Gastroesophageal sphincter (tissue), 3 donors: ENCODE data around the gene C20orf202.

Experiments
- POLR2A ChIP-seq, 2 donors: fragments of 450-650 bp; IDR thresholded peaks; one replicate each; pipeline ENCODE4 v1.6.1; 2017; ENCODE audit warnings: antibody characterized with exemption in 2 of 2, mild to moderate bottlenecking in 2 of 2, moderate library complexity in 1 of 2
- TF ChIP-seq, protein P1 (sequence below), 4 experiments: fragments of 200-600 bp in 2 of 4; fragments of 450-650 bp in 2 of 4; sonication (generic) in 1 of 4; IDR thresholded peaks; one replicate each; pipeline ENCODE4 v1.5.1; 2017 to 2019; ENCODE audit warnings: antibody characterized with exemption in 4 of 4, mild to moderate bottlenecking in 2 of 4, moderate library complexity in 2 of 4

GRCh38 chr20:1189827-1190226, 13.4 kb upstream of the C20orf202 start:
- TF ChIP-seq, protein P1, sequence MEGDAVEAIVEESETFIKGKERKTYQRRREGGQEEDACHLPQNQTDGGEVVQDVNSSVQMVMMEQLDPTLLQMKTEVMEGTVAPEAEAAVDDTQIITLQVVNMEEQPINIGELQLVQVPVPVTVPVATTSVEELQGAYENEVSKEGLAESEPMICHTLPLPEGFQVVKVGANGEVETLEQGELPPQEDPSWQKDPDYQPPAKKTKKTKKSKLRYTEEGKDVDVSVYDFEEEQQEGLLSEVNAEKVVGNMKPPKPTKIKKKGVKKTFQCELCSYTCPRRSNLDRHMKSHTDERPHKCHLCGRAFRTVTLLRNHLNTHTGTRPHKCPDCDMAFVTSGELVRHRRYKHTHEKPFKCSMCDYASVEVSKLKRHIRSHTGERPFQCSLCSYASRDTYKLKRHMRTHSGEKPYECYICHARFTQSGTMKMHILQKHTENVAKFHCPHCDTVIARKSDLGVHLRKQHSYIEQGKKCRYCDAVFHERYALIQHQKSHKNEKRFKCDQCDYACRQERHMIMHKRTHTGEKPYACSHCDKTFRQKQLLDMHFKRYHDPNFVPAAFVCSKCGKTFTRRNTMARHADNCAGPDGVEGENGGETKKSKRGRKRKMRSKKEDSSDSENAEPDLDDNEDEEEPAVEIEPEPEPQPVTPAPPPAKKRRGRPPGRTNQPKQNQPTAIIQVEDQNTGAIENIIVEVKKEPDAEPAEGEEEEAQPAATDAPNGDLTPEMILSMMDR (IDR thresholded peaks at IDR 0.05), result no peak
- no peak for TF ChIP-seq POLR2A (IDR thresholded peaks at IDR 0.05)
